Activated naive CD8-positive, alpha-beta T cell treated with anti-CD3 and anti-CD28 coated beads, Interleukin-2, amount 50 U/mL, for 16 hours (primary cell): Measurements from ENCODE around the gene PRKCA.
"Not testable (repeated sequence)": the region's sequence is repeated elsewhere in the genome, so short reads cannot be mapped to it uniquely, and the experiment has no call there.

Experiments used
- DNase-seq: peaks from one replicate; pipeline ENCODE4 v3.0.0-alpha.2; 2020; ENCODE audit warnings: low read depth, low spot score

Gene PRKCA

GRCh38 chr17:66290101-66290722 is 12.2 kb upstream of the PRKCA start:
- DNase-seq: no peak

- DNase-seq: no peak
These were observed 10.1 kb upstream of the PRKCA start for GRCh38 chr17:66292353-66292752.

GRCh38 chr17:66296289-66296725 is 6.1 kb upstream of the PRKCA start:
- no peak for DNase-seq

- not testable (repeated sequence) for DNase-seq
These were observed 5.0 kb upstream of the PRKCA start for GRCh38 chr17:66297443-66297842.

GRCh38 chr17:66299711-66300110 is 2.7 kb upstream of the PRKCA start:
- DNase-seq: no peak

- no peak for DNase-seq
These were observed 1.5 kb upstream of the PRKCA start for GRCh38 chr17:66300956-66301355.

GRCh38 chr17:66301367-66301863 is 998 bp upstream of the PRKCA start:
- no peak for DNase-seq

- DNase-seq: no peak
These were observed 581 bp downstream of the PRKCA start for GRCh38 chr17:66302761-66303626.

- DNase-seq: no peak
These were observed 2.1 kb downstream of the PRKCA start for GRCh38 chr17:66304304-66305174.

GRCh38 chr17:66306446-66306845 is 4.0 kb downstream of the PRKCA start:
- DNase-seq: no peak

GRCh38 chr17:66307257-66307656 is 4.8 kb downstream of the PRKCA start:
- DNase-seq: no peak

GRCh38 chr17:66308856-66309255 is 6.4 kb downstream of the PRKCA start:
- DNase-seq: no peak

- DNase-seq: no peak
These were observed 7.4 kb downstream of the PRKCA start for GRCh38 chr17:66309793-66310192.

GRCh38 chr17:66310528-66311148 is 8.2 kb downstream of the PRKCA start:
- DNase-seq: no peak

- no peak for DNase-seq
These were observed 10.5 kb downstream of the PRKCA start for GRCh38 chr17:66312912-66313311.

GRCh38 chr17:66313325-66313724 is 10.9 kb downstream of the PRKCA start:
- no peak for DNase-seq

- DNase-seq: no peak
These were observed 11.7 kb downstream of the PRKCA start for GRCh38 chr17:66313995-66314659.

- DNase-seq: no peak
These were observed 15.2 kb downstream of the PRKCA start for GRCh38 chr17:66317629-66318028.

- no peak for DNase-seq
These were observed 16.8 kb downstream of the PRKCA start for GRCh38 chr17:66319226-66319625.

GRCh38 chr17:66322764-66323163 is 20.4 kb downstream of the PRKCA start:
- no peak for DNase-seq
